OCI-LY1 (cell line): ENCODE measurements around the gene RAPGEF5.

Experiments used
- EZH2 ChIP-seq: fragments of 200-600 bp; sonication (generic), shearing (Covaris generic); IDR thresholded peaks from 2 replicates; pipeline ENCODE4 v1.8.0; 2017; ENCODE audit warnings: borderline replicate concordance, mixed run types, mild to moderate bottlenecking, antibody characterized with exemption, low read length, moderate library complexity, mixed read lengths
- TF ChIP-seq, protein P1 (sequence below): fragments of 200-600 bp; sonication (generic), shearing (Covaris generic); IDR thresholded peaks from 2 replicates; pipeline ENCODE4 v1.5.1; 2017; ENCODE audit warnings: mild to moderate bottlenecking, antibody characterized with exemption, low read length, moderate library complexity, mixed read lengths

DNA sequence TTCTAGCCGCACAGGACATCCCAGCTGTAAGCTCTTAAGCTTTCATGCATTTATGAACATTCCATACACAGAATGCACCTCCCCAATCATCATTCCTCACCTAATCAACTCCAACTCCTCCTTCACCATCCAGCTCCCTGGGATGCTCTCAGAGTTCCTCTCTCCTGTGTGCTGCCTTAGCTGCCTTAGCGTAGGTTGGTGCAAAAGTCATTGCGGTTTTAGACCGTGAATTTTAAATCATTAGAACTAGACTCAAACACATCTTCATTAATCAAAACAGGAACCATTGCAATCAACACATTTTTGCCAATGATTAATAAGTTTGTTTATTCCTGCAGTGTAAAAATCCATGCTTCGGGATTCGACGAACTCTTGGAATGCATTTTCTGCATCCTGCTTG is 251.4 kb downstream of the RAPGEF5 start:
- TF ChIP-seq, protein P1, sequence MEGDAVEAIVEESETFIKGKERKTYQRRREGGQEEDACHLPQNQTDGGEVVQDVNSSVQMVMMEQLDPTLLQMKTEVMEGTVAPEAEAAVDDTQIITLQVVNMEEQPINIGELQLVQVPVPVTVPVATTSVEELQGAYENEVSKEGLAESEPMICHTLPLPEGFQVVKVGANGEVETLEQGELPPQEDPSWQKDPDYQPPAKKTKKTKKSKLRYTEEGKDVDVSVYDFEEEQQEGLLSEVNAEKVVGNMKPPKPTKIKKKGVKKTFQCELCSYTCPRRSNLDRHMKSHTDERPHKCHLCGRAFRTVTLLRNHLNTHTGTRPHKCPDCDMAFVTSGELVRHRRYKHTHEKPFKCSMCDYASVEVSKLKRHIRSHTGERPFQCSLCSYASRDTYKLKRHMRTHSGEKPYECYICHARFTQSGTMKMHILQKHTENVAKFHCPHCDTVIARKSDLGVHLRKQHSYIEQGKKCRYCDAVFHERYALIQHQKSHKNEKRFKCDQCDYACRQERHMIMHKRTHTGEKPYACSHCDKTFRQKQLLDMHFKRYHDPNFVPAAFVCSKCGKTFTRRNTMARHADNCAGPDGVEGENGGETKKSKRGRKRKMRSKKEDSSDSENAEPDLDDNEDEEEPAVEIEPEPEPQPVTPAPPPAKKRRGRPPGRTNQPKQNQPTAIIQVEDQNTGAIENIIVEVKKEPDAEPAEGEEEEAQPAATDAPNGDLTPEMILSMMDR, result no peak
- TF ChIP-seq EZH2, result no peak
